ENCODE results near the gene SPATA31D4.
"Not testable (repeated sequence)": the region's sequence is repeated elsewhere in the genome, so short reads cannot be mapped to it uniquely, and the experiment has no call there.

The SPATA31D4 gene

DNA sequence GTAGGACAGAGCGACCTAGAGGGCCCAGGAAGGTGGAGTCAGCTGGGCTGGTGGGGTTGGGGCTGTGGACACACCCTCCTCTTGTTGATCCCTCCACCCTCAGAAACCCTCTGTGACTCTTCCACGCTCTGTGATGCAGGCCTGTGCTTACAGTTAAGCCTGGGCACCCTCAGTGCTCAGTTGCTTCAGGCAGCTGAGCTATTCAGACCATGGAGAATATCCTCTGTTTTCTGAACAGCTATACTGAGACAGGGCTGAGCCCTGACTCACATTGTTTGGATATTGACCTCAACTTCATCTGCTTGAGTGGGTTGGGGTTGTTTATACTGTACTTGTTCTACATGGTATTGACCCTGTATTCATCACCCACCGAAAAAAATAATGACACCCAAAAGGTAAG is at the start of gene SPATA31D4:
SPATA31D4 (plus strand) TSS at position 124 of the 400 bp plus-strand sequence; CDS start at position 210, 86 bp downstream.
- DNase-seq = not testable (repeated sequence)

DNA sequence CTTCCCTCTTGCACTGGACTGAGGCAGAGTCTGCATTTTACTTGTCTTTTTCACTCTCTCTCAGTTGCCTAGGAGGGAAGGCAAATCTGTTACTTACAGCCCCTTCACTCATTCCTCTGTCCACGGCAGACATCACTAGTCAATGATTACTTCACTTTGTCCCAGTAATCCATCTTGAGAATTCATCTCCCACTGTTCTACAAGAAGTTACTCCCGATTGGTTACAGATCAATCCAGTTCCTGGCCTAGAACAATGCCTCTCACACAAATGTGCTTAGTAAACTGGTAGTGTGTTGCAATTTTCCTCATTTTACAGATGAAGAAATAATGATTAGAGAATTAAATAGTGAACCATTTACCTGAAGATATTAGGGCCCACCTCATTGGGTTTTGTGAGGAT is 49.7 kb upstream of the SPATA31D4 start:
- no peak for DNase-seq

- no peak for DNase-seq
These were observed 48.7 kb upstream of the SPATA31D4 start for GRCh38 chr9:81879501-81879916.

GRCh38 chr9:81885602-81886001 is 42.6 kb upstream of the SPATA31D4 start:
- no peak for DNase-seq

DNA sequence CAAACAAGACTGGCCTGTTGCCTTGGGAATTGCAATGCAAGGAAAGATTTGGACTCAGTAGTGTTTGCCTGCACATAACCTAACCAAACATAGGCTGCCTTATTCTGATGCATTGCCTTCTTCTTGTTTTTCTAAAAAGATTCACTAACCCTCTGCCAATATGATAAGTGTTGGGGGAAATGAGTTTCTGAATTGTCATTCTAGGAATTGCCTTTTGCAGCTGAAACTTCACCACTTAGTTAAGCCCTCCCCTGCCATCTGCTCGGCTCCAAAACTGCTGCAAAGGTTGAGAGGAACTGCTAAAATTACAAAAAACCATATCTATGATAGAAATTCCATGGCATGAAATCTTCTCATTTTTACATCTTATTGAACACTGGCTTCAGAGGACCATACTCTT is 41.6 kb upstream of the SPATA31D4 start:
- no peak for DNase-seq

- no peak for DNase-seq
These were observed 38.1 kb upstream of the SPATA31D4 start for GRCh38 chr9:81890104-81890503.

GRCh38 chr9:81892440-81892839 is 35.8 kb upstream of the SPATA31D4 start:
- no peak for DNase-seq

DNA sequence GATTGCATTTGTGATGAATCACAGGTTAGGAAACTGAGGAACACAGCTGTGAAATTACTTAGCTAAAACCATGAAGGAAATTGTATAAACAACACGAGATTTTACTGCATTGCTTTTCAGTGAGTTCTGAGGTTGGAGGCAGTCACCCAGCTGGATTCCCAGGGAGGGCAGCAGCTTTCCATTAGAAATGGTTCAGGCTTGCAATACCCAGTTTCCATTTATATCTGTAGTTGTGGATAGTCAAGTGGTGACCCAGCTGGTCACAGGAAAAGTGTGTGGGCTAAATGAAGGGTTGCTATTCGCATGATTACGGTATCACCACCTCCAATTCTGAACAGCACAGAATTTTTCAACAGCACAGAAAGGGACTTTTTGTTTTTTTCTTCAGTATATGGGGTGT is 34.3 kb upstream of the SPATA31D4 start:
- DNase-seq = no peak

DNA sequence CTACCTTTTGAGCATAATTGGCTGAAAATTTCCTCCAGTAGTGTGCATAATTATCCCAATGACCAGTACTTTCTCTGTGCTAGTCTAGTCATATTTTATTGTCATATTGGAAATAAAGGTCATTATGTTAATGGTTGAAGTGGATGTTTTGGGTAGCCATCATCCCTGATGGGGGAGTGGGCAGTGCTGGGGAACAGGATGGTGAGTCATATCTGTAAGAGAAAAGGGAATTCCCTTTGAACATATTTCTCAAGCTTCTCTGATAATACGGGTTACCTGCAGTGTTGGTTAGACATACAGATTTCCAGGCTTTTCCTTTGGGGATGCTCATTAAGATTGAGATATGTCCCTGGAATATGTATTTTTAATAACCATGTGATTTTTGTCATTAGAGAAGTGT is 33.3 kb upstream of the SPATA31D4 start:
- DNase-seq = no peak

- no peak for DNase-seq
These were observed 32.2 kb upstream of the SPATA31D4 start for GRCh38 chr9:81896070-81896469.

DNA sequence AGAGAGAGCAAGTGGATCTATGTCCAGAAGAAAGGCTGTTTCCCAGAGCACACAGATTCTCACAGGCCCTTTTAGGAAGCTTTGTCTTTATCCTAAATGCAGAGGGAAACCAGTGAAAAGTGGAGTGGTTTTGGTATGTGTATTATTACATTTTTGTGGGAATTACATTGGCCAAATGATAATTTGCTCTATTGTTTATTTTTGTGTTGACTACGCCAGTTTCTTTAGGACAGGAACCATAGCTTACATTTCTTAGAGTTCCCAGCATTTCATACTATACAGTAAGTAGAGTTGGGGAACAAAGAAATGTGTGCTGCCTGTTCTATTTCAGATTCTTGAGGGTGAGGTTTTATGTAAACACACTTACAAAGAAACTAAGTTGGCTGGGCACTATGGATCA is 29.4 kb upstream of the SPATA31D4 start:
- no peak for DNase-seq

GRCh38 chr9:81902196-81902595 is 26.0 kb upstream of the SPATA31D4 start:
- DNase-seq = no peak

- no peak for DNase-seq
These were observed 25.6 kb upstream of the SPATA31D4 start for GRCh38 chr9:81902626-81903025.

DNA sequence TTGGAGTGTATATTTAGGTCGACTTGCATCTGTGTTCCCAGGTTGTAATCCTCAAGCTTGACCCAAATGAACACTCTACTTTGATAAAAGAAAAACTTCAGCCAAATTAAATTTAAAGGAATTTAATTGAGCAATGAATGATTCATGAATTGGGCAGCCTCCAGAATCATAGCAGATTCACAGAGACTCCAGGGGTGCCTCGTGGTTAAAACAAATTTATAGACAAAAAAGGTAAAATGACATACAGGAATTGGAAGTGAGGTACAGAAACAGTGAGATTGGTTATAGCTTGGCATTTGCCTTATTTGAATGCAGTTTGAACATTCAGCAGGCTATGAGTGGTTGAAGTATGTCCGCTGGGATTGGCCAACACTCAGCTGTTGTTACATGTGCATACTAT is 21.6 kb upstream of the SPATA31D4 start:
- no peak for DNase-seq

GRCh38 chr9:81912135-81912534 is 16.1 kb upstream of the SPATA31D4 start:
- no peak for DNase-seq

DNA sequence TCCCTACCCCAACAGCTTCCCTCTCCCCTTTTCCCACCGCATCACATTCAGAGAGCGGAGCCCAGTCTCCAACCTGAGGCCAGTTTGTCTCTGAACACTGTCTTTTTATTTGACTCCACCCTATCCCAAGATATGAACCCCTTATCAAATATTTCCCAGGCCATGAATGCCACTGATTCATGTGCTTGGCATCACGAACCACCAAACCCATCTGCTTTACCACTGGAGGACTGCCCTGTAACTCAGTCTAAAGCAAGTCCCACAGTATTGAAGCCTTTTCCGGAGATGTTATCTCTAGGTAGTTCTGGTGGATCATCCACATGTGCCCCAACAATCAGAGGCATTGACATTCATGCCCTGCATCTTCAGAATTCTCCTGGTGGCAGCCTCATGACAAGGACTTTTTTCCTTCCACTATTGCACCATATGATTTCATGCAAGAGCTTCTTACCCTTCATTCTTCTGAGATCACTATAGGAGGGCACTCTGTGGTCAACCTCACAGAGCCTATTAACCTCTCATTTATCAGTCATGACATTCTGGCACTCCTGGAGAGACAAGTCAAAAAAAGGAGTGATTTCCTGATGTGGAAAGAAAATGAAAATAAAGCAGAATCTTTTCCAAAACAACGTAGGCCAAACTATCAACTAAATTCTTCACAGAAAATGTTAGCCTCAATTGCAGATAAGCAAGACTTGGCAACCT is 12.3 kb upstream of the SPATA31D4 start:
- no peak for DNase-seq

DNA sequence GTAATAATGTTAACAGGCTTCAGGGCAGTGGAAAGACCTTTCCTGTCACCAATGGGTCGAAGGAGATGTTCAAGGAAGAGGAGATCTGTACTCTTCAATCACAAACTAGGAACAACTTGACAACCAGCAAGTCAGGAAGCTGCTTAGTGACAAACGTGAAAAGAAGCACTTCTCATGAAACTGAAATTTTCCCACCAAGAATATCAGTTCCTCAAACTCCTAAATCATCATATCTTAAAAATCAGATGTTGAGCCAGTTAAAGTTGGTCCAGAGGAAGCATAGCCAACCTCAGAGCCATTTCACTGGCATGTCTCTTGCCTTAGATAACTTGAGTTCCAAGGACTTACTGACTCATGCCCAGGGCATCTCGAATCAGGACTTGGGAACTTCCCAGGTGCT is 9.7 kb upstream of the SPATA31D4 start:
- not testable (repeated sequence) for DNase-seq

DNA sequence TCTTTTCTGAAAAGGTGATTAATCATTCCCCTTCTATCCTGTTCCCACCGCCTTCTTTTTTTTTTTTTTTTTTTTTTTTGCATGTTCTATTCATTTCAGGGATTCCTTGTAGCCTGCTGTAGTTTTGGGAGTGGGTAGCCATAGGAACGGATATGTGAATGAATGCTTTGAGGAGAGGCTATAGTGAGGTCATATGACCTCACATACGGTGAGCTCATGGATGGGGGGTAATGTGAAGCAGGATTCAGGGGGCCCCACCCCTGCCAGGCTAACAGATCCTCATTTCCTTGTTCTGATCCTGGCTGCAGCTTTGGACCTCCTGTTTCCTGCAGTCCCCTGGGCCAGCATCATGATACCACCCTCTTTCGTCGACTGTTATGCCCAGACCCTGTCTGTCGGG is 1.9 kb downstream of the SPATA31D4 start:
- not testable (repeated sequence) for DNase-seq

- DNase-seq = not testable (repeated sequence)
These were observed 5.3 kb downstream of the SPATA31D4 start for GRCh38 chr9:81933547-81933946.

DNA sequence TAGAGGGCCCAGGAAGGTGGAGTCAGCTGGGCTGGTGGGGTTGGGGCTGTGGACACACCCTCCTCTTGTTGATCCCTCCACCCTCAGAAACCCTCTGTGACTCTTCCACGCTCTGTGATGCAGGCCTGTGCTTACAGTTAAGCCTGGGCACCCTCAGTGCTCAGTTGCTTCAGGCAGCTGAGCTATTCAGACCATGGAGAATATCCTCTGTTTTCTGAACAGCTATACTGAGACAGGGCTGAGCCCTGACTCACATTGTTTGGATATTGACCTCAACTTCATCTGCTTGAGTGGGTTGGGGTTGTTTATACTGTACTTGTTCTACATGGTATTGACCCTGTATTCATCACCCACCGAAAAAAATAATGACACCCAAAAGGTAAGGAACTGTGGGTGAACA is 15.2 kb downstream of the SPATA31D4 start, which contains the start of gene SPATA31D3:
SPATA31D3 (plus strand) TSS at position 108 of the 400 bp plus-strand sequence; CDS start at position 194, 86 bp downstream.
- DNase-seq = not testable (repeated sequence)

- not testable (repeated sequence) for DNase-seq
These were observed 20.4 kb downstream of the SPATA31D4 start for GRCh38 chr9:81948650-81949049.

DNA sequence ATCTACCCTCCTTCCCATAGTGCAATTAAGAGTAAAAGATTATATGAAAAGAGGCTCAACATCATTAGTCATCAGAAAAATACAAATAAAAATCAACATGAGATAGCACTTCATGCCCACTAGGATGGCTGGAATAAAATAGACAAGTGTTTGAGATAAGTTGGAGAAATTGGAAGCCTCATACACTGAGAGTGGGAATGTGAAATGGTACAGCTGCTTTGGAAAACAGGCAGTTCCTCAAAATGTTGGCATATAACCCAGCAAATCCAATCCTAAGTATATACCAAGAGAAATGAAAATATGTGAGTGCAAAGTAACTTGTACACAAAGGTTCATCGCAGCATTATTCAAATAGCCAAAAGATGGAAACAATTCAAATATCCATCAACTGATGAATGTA is 24.9 kb downstream of the SPATA31D4 start:
- DNase-seq = no peak

DNA sequence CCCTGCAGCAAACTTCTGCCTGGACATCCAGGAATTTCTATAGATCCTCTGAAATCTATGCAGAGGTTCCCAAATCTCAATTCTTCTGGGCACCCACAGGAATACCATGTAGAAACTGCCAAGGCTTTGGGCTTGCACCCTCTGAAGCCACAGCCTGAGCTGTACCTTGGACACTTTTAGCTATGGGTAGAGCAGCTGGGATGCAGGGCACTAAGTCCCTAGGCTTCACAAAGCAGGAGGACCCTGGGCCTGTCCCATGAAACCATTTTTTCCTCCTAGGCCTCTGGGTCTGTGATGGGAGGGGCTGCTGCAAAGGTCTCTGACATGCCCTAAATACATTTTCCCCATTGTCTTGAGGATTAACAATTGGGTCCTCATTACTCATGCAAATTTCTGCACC is 27.4 kb downstream of the SPATA31D4 start:
- DNase-seq = no peak

GRCh38 chr9:81964218-81965171 is 36.3 kb downstream of the SPATA31D4 start:
- DNase-seq = no peak

All from NCI-H774 (cell line).